SU-DHL-6 (cell line): ENCODE data around the gene GRID2.

ENCODE experiments used
- H2AFZ ChIP-seq: fragments of 200-600 bp; sonication (generic); 2 replicates; pipeline ENCODE4 v1.6.1; 2014; ENCODE audit warnings: low read depth, mild to moderate bottlenecking, moderate library complexity, mixed read lengths, antibody characterized with exemption, low read length; ENCODE audit not compliant: severe bottlenecking
- H3F3A ChIP-seq: fragments of 200-600 bp; shearing (Covaris generic); 2 replicates; pipeline ENCODE4 v1.6.0; 2016; ENCODE audit warnings: antibody characterized with exemption, mild to moderate bottlenecking; ENCODE audit not compliant: insufficient read depth
- H3K27ac ChIP-seq: fragments of 200-600 bp; sonication (generic); 2 replicates; pipeline ENCODE4 v1.5.1; 2016; ENCODE audit warnings: low read depth, mild to moderate bottlenecking, low read length, moderate library complexity, mixed read lengths
- H3K27me3 ChIP-seq: fragments of 200-600 bp; sonication (generic), shearing (Covaris generic); 2 replicates; pipeline ENCODE4 v1.6.0; 2014; ENCODE audit warnings: mild to moderate bottlenecking, low read length
- H3K36me3 ChIP-seq: fragments of 200-600 bp; sonication (generic); 2 replicates; pipeline ENCODE4 v1.6.1; 2014; ENCODE audit warnings: mild to moderate bottlenecking, low read length, mixed read lengths
- H3K4me2 ChIP-seq: fragments of 300-600, 200-600 bp; shearing (Covaris generic), sonication (generic); 2 replicates; pipeline ENCODE4 v1.6.0; 2014; ENCODE audit warnings: low read length, low read depth, mild to moderate bottlenecking; ENCODE audit not compliant: poor library complexity, severe bottlenecking
- H3K4me3 ChIP-seq: fragments of 200-600 bp; sonication (generic); 2 replicates; pipeline ENCODE4 v1.5.1; 2014; ENCODE audit warnings: antibody characterized with exemption, low read length, mild to moderate bottlenecking, mixed read lengths; ENCODE audit not compliant: insufficient read depth, poor library complexity, severe bottlenecking
- H3K79me2 ChIP-seq: fragments of 200-600 bp; sonication (generic); 2 replicates; pipeline ENCODE4 v1.6.1; 2014; ENCODE audit warnings: mild to moderate bottlenecking, low read length, moderate library complexity; ENCODE audit not compliant: insufficient read depth
- H3K9ac ChIP-seq: fragments of 200-600 bp; sonication (generic); 2 replicates; pipeline ENCODE4 v1.7.0; 2014; ENCODE audit warnings: mild to moderate bottlenecking, low read length
- H3K9me2 ChIP-seq: fragments of 200-600 bp; sonication (generic); replicated peaks from 2 replicates; pipeline ENCODE4 v1.6.1; 2014; ENCODE audit warnings: low read length; ENCODE audit not compliant: insufficient read depth
- H3K9me3 ChIP-seq: fragments of 200-600 bp; sonication (generic); 2 replicates; pipeline ENCODE4 v1.6.1; 2014; ENCODE audit warnings: low read length, mixed read lengths; ENCODE audit not compliant: insufficient read depth
- H4K20me1 ChIP-seq: fragments of 200-600 bp; sonication (generic); 2 replicates; pipeline ENCODE4 v1.6.1; 2014; ENCODE audit warnings: low read depth, mild to moderate bottlenecking, antibody characterized with exemption, low read length, moderate library complexity, mixed read lengths
- EZH2phosphoT487 ChIP-seq: fragments of 200-600 bp; sonication (generic), shearing (Covaris generic); conservative IDR thresholded peaks from 2 replicates; pipeline ENCODE4 v1.6.1; 2018; ENCODE audit warnings: mild to moderate bottlenecking, antibody characterized with exemption, low read length, moderate library complexity, mixed read lengths
- TF ChIP-seq, protein P1 (sequence below): fragments of 200-600 bp; sonication (generic); IDR thresholded peaks from one replicate; pipeline ENCODE4 v1.5.1; 2017; ENCODE audit warnings: antibody characterized with exemption, mild to moderate bottlenecking, low read length, moderate library complexity; ENCODE audit not compliant: insufficient read depth, poor library complexity, severe bottlenecking

GRID2 gene

DNA sequence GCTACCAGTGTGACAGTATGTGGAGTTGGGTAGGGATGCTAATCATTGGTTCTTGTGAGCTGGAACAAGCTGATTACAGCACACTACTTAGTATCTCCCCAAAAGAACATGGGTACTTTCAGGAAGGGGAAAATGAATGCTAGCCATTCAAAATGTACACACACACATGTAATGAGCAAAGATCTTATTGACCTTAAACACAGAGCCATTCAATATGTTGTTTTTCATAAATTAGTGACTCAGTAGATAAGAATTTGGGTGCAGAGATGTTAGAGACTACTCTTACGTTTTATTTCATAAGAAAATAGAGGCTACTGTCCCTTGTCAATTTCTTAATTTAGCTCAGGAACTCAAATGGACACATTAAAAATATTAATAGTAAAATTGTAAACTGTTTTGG is 1015.3 kb downstream of the GRID2 start:
- H3K4me3 ChIP-seq: no peak overlapping the region
- TF ChIP-seq EZH2phosphoT487: no peak
- TF ChIP-seq, protein P1, sequence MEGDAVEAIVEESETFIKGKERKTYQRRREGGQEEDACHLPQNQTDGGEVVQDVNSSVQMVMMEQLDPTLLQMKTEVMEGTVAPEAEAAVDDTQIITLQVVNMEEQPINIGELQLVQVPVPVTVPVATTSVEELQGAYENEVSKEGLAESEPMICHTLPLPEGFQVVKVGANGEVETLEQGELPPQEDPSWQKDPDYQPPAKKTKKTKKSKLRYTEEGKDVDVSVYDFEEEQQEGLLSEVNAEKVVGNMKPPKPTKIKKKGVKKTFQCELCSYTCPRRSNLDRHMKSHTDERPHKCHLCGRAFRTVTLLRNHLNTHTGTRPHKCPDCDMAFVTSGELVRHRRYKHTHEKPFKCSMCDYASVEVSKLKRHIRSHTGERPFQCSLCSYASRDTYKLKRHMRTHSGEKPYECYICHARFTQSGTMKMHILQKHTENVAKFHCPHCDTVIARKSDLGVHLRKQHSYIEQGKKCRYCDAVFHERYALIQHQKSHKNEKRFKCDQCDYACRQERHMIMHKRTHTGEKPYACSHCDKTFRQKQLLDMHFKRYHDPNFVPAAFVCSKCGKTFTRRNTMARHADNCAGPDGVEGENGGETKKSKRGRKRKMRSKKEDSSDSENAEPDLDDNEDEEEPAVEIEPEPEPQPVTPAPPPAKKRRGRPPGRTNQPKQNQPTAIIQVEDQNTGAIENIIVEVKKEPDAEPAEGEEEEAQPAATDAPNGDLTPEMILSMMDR: no peak
- no peaks in the 10 kb centered on the region for H3K79me2 ChIP-seq
- no peaks in the 10 kb centered on the region for H3K9me2 ChIP-seq
- H2AFZ ChIP-seq: no peak overlapping the region
- H3K27me3 ChIP-seq: no peaks in the 10 kb centered on the region
- no peak overlapping the region for H3K9ac ChIP-seq
- no peak overlapping the region for H3K4me2 ChIP-seq
- H3F3A ChIP-seq: no peaks in the 10 kb centered on the region
- H3K36me3 ChIP-seq: no peaks in the 10 kb centered on the region
- H3K27ac ChIP-seq: no peak overlapping the region
- no peaks in the 10 kb centered on the region for H4K20me1 ChIP-seq
- H3K9me3 ChIP-seq: no peaks in the 10 kb centered on the region

DNA sequence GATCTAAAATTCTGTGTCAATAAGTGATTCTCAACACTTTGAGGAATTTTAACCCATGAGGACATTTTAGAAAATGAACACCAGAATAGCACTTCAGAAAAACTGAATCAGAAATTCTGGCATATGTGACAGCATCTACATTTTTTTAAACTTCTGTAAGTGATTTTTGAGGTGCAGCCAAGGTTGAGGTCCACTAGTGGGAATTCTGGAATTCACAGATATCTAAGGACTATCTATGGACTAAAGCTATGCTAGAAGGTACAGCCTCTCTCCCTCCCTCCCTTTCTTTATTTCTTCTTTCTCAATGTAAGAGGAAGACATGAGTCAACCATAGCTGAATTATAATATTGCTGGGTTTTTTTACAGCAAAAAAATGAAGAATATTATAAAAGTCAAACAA is 1016.6 kb downstream of the GRID2 start:
- H3K9me2 ChIP-seq: no peaks in the 10 kb centered on the region
- no peaks in the 10 kb centered on the region for H3K36me3 ChIP-seq
- H3K79me2 ChIP-seq: no peaks in the 10 kb centered on the region
- H3K27me3 ChIP-seq: no peaks in the 10 kb centered on the region
- no peak overlapping the region for H3K27ac ChIP-seq
- no peak overlapping the region for H3K4me3 ChIP-seq
- H3K9me3 ChIP-seq: no peaks in the 10 kb centered on the region
- no peak overlapping the region for H2AFZ ChIP-seq
- no peaks in the 10 kb centered on the region for H4K20me1 ChIP-seq
- H3K9ac ChIP-seq: no peak overlapping the region
- H3K4me2 ChIP-seq: no peak overlapping the region
- TF ChIP-seq, protein P1: no peak
- TF ChIP-seq EZH2phosphoT487: no peak
- H3F3A ChIP-seq: no peaks in the 10 kb centered on the region

DNA sequence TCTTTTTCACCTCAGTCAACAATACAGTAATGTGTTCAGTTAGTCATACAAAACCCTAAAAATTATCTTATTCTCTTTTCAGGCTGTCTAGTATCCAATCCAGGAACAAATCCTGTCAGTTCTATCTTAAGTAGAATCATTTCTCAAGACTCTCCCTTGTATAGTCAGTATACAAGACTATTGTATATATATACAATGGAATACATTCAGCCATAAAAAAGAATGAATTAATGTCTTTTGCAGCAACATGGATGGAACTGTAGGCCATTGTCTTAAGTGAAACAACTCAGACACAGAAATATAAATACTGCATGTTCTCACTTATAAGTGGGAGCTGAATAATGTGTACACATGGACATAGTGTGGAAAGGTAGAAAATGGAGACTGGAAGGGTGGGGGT is 1023.6 kb downstream of the GRID2 start:
- TF ChIP-seq, protein P1: no peak
- no peak for TF ChIP-seq EZH2phosphoT487

More for the DNA sequence above, 1023.6 kb downstream of the GRID2 start:
- Histone ChIP-seq H2AFZ (no peak overlapping the region), H3K4me3 (no peak overlapping the region), H3K79me2 (no peaks in the 10 kb centered on the region), H3K36me3 (no peaks in the 10 kb centered on the region), H3K9me3 (no peaks in the 10 kb centered on the region), H3K27ac (no peak overlapping the region), H4K20me1 (no peaks in the 10 kb centered on the region), H3K27me3 (no peaks in the 10 kb centered on the region), H3K9me2 (no peaks in the 10 kb centered on the region), H3F3A (no peaks in the 10 kb centered on the region), H3K9ac (no peak overlapping the region), H3K4me2 (no peak overlapping the region)
